Stimulated activated naive CD8-positive, alpha-beta T cell treated with anti-CD3 and anti-CD28 coated beads, Interleukin-15, Interleukin-2, amounts not matched to agents 100 U/mL and 50 U/mL, for 24 hours (primary cell): ENCODE data around the gene SLAMF7.
"Not testable (repeated sequence)": the region's sequence is repeated elsewhere in the genome, so short reads cannot be mapped to it uniquely, and the experiment has no call there.

Source experiments
- ATAC-seq: fragments of 150-1000 bp; cut with Tn5 transposase; one replicate; pipeline ENCODE4 v1.10.0; 2021
- DNase-seq: peaks from one replicate; pipeline ENCODE4 v3.0.0; 2021

SLAMF7 gene

DNA sequence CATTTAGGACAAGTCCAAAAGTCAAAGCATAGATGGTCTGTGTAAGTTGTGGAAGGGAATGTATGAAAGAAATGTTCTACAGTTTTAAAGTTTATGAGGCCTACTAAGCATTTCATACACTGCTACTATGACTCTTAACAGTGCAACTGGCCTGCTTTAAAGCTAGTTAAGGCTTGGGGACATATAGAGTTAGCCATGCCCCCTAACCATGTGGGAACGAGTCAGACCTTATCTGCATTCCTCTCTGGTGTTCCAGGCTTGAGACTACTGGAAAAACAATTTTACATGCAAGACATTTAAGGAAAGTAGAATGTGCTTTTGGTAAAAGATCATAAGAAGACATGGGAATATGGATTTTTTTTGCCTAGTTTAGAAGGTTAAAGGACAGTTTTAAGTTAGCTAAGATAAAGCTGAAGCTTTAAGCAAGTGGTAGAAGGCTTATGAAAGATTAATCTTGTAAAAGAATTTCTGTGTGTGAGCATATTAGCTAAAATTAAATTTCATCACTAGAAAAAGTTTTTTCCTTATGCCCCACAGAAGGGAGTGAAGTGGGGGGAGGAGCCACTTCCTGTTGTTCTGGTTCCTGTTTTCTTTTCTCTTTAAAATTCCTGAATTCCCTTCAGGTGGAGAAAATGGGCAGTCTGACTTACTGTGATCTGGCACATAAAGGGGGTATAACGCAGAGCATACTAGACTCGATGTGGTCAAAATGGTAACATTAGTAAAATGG lies 18.5 kb upstream of the SLAMF7 start:
- no peak for DNase-seq
- no peak for ATAC-seq

DNA sequence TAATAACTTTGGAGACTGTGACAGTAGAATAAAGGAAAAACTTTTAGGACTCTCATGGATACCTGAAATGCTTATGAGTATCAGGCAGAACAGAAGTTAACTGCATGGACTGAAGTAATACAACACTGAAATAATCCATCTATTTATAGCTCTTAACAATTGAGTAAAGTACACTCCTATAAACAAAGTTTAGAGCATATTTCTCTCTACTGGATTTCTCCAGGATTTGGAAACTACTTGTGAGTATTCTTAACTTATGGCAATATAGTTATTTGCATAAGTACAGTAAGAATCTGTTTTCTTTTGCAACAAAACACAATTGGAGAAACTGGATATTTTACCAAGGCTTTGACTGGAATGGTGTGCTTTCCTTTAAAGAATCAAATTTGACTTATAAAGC lies 17.6 kb upstream of the SLAMF7 start:
- no peak for DNase-seq

DNA sequence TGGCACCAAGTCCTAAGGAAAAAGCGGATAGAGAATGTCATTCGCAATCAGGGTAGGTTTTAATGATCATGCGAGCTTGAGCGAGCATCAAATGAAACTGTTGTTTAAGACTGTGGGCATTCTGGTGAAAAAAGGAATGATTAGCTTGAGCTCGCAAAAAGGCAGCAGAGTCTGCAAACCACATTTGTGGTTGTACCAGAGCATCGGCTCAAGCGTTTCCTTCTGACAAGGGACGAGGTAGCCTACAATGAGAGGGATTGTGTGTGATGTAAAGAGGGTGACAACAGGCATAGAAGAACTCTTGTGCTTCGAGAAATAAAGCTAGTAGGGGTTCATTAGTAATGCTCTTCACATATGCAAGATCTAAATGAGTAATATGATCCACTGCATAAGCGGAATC lies 16.3 kb upstream of the SLAMF7 start:
- ATAC-seq: peak; percentile 44
- DNase-seq: no peak

More for the DNA sequence above, 17.6 kb upstream of the SLAMF7 start:
- ATAC-seq: no peak

DNA sequence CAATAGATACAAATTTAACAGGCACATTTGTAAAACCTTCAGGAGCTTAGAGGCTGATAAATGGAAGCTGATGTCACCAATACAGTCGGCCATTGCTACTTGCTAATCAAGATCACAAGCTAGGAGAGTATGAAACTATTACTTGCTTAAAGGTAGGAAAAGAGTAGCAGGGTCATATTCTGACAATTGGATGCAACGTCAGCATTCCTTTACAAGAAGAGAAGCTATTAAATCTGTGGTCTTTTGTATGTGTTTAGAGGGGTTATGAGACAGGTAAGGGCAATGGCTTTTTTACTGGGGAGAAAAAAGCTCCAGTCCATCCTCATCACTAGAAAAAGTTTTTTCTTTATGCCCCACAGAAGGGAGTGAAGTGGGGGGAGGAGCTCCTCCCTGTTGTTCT lies 15.7 kb upstream of the SLAMF7 start:
- no peak for DNase-seq
- ATAC-seq: no peak

DNA sequence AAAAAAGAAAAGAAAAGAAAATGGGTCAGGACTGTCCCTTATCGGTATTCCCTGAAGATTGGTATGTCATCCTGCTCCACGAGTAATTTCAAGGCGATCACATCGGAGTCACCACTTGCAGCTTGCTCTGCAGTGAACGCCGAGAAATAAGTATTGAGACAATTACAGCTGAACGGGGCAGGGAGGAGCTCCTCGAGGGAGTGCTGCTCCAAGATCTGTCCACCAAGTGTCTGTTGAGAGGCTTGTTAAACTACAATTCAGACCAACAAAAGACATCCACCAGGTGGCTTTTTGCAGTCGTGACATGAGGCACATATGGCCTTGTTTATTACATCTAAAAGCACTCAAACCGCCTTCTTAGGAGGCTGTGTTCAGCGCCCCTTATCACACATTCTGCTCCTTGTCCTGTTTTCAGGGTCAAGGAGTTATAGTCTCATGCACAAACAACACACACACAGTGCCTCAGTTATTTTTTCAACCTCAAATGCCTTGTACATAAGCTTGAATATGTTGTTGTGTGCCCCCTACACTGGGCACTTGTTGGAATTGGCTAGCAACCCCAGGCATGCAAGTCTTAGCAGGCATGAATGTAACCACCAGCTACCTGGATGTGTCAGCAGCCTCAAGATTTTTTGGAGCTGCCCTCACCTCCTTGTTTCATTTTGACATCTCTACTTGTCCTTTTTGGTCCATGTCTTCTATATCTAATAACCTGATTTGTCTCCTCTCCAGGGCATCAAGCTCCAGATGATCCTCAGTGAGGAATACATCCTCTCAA lies 14.4 kb upstream of the SLAMF7 start:
- peak; percentile 20 for ATAC-seq
- DNase-seq: no peak

DNA sequence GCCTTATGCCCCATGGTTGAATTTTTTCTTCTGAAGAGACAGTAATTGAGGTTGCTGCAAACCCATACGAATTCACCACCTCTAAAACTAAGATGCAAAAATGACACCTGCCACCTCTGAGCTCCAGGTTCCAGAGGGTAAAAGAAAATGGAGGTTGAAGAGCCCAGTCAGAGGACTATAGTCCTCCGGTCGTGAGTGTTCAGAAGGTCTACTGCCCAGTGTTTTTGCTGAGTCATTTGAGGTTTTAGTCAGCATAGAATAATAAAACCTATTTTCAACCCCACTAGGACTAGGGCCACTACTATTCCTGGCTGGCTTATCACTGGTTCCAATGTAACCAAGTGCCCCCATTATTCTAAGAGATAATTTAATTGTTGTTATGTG lies 12.9 kb upstream of the SLAMF7 start:
- DNase-seq: peak; percentile 2
- no peak for ATAC-seq

DNA sequence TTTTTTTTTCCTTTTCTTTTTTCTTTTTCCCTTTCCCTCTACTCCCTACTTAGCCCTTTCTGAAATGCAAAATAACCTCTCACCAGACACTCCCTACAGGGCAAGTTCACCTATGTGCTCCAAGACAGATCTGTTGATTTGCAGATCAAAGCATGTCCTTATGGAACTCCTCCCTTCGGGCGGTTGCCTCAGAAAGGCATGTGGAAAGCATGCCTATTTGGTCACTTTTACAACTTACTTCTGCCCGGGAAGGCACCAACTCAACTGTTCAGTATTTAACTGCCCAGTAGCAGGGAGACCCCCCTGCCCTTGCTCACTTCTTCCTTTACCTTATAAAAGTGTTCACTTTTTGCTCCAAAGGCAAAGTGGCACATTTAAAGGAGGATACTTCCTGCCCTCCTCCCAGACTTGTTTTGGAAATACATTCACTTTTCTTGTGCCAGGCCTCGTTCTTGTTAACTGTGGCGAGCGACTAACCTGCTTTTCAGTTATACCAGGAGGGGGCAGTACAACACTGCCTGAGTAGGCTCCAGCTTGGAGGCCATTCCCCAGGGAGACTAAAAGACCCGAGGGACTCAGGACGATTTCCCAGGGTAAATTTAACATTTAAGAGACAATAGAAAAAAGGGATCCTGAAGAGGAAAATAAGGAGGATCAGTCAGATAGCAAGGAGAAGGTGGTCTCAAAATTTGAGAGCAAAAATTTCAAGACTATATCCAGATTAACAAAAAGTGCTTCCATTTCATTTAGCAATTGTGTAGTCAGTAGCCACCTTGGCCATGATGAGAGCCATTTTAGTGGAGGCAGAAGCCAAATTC lies 12.3 kb upstream of the SLAMF7 start:
- peak; percentile 69 for ATAC-seq
- peak; percentile 65 for DNase-seq

DNA sequence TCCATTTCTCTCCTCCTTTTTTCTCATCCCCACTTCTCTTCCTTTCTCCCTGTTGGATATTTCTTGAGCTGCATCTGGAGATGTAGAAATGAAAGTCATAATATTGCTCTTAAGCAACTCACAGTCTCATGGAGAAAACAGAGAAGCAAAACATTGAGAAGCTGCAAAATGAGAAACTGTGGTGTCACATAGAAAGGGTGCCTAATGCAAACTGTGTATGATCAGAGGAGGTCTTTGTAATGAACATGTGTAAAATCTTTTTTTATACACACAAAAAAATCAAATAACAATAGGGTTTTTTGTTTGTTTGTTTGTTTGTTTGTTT lies 11.8 kb upstream of the SLAMF7 start:
- no peak for ATAC-seq
- DNase-seq: no peak

DNA sequence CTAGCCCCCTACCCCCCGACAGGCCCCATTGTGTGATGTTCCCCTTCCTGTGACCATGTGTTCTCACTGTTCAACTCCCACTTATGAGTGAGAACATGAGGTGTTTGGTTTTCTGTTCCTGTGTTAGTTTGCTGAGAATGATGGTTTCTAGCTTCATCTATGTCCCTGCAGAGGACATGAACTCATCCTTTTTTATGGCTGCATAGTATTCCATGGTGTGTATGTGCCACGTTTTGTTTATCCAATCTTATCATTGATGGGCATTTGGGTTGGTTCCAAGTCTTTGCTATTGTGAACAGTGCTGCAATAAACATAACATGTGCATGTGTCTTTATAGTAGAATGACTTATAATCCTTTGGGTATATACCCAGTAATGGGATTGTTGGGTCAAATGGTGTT lies 7.5 kb upstream of the SLAMF7 start:
- not testable (repeated sequence) for ATAC-seq, DNase-seq

DNA sequence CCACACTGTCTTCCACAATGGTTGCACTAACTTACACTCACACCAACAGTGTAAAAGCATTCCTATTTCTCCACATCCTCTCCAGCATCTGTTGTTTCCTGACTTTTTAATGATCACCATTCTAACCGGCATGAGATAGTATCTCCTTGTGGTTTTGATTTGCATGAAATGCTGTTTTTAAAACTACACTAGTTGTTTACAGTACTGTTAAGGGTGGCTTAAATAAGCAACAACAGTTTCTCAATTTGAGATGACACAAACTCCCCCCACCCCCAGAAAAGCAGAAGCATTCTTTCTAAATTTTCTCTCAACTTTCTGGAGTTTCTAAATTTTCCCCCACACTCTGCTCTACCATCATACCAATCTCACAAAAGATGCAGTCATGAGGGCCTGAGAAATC lies 7.1 kb upstream of the SLAMF7 start:
- no peak for ATAC-seq
- DNase-seq: no peak

DNA sequence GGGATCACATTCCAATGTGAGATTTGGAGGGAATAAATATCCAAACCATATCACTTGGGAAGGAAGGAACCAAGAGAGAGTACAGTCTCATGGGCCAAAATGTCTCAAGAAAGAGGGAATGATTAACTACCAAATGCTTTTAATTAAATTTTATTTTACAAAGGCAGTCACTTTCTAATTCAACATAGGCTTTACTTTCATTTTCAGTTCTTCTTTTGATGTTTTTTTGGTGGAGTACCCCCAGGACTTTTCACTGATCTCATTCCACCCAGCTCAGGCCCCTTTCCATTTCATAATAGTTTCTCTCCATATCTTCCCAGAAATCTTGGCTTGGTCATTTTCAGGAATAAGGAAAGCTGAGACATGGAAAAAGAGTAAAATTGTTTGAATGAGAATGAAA lies 5.1 kb upstream of the SLAMF7 start:
- DNase-seq (no peak), ATAC-seq (no peak)

DNA sequence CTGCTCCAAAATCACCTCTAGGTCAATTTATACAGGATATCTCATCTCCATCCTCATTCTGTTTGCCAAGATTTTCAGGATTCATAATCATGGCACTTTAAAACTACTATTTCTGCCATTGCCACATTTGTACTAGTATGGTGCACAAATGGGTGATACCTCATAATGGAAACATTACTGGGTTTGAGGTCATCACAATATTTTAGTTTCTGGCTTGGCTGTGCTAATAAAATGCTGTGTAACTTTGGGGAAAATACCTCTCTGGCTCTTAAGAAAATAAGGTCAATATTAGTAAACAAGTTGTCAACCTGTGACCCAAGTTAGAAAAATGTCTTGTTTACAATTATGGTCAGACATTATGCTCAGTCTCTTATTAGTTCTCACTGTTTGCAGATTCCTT lies 4.7 kb upstream of the SLAMF7 start:
- DNase-seq: no peak
- no peak for ATAC-seq

DNA sequence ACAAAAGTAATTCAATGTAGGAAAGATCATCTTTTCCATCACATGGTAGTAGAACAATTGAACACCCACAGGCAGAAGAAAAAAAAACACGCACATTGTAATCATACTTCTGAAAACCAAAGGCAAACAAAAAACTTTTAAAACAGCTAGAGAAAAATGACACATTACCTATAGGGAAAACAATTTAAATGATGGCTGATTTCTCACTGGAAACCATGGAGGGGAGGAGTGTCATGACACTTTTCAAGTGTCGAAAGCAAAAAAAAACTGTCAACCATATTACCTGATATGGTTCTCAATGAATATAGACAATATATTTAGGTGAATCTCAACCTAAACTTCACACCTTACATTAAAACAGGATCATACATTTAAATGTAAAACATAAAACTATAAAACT lies 776 bp upstream of the SLAMF7 start:
- ATAC-seq: no peak

DNA sequence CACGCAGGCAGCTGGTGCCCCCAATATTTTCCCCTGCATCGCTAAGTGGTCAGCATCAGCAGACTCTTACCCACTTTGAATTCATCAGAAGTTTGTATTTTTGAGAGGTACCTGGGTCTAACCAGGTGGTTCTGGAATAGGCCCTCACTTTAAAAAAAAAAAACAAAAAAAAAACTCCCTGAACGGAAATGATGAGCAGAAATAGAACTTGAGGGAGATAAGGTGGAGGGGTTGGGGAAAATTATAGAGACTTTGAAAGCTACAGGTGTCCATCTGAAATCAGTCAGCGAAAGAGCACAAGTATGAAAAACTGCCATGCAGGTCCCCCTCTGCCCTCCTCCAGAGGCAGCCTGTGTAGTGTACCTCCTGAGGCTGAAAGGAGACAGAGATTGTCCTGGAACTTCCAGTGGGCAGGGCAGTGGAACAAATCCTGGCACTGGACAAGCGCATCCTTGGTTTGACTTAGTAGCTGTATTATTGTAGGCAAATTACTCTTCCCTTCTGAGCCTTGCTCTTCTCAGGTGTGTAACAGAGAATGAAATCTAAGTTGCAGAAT lies 1.2 kb downstream of the SLAMF7 start:
- peak; percentile 9 for DNase-seq
- no peak for ATAC-seq

More for the DNA sequence above, 776 bp upstream of the SLAMF7 start:
- no peak for DNase-seq

DNA sequence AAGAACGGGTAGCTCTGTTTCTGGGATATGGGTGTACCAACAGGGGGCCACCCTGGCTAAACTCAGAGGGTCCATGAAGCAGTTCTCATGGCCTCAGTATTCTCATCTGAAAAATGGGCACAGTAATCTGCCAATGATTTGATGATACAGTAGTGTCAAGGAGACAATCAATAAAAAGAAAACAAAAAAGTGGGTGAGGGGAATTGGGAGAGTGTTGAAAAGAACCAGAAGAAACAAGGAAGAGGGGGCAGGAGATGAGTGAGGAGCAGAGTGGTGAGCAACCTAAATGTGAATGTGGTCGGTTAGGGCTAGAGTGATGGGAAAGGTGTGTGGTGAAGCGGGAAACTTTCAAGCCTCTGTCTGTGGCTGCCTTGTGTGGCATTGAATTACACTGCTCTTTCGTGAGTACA lies 2.0 kb downstream of the SLAMF7 start:
- DNase-seq (peak; percentile 41), ATAC-seq (peak; percentile 58)

DNA sequence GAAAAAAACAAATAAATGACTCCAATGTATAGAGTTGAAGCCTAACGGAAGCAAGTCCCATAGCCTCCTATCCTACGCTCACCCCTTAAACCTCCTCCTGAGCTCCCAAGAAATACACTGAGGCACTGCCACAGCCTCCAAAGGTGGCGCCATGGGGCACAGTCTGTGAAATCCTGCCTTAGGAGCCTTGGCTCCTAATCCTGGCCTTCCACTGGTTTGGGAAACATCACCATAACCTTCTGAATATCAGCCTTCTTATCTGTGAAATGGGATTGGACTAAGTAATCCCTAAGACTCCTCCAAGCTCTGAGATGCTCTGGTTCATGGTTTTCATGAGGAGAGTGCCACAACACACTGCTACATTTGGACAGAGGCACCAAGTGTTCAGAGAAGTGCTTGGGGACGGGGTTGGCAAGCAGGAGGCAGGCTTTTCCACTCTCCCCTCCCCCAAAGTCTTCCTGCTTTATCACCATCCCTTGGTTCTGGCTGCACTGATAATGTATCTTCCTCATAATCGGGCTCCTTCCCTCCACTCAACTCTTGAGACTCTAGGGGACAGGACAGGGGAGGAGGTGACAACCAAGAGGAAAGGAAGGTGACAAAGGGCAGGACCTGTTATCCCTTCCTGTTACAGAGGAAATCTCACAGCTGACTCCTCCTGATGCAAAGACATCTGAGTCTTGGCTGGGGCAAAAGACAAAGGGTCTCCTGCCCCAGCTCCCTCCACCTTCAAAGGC lies 2.7 kb downstream of the SLAMF7 start:
- DNase-seq: peak; percentile 22
- ATAC-seq: no peak

DNA sequence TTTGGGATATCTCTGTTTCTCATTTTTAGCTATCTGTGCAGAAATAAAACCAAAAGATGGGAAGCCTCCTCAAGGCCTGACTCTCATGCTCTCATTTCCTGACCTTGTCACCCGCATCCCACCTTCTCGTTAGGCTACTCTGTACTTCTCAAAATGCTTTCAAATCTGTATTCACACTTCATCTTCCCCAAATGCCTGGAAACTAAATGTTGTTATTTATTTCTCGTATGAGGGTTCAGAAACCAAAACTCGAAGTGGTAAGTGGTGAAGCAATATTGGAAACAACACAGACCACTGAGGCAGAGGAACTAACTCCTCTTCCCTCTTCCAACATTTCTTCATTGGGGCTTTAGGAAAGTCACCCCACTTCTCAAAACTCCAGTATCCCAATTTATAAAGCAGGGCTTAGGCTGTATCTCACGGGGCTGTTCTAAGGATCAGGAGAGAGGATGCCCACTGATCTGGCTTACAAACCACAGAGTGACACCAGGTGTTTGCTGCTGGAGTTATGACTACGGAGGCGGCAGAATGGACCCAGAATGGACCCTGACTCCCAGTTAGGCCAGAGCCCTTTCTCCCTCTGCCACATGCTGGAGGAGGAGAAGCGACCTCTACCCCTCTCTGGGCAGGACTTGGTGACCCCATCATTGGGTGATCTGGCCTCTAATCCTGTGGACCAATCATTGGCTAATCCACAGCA lies 3.5 kb downstream of the SLAMF7 start:
- ATAC-seq (no peak), DNase-seq (no peak)

DNA sequence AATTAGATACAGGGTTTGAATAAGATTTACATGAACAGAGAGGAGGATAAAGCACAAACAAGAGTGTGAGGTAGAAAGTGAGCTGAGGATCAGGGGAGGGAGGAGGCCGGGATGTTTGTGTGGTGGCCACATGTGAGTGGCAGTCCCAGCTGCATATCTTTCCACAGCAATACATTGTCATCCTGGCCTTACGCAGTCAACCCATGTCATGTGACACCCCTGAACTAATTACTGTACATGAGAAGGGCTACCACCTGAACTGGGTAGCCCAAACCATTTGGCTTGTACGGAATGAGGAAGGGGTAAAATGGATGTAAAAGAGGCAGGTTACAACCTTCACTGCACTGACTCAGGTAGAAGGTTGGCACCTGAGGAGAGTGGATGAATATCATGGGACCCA lies 4.2 kb downstream of the SLAMF7 start:
- no peak for DNase-seq
- peak; percentile 30 for ATAC-seq

DNA sequence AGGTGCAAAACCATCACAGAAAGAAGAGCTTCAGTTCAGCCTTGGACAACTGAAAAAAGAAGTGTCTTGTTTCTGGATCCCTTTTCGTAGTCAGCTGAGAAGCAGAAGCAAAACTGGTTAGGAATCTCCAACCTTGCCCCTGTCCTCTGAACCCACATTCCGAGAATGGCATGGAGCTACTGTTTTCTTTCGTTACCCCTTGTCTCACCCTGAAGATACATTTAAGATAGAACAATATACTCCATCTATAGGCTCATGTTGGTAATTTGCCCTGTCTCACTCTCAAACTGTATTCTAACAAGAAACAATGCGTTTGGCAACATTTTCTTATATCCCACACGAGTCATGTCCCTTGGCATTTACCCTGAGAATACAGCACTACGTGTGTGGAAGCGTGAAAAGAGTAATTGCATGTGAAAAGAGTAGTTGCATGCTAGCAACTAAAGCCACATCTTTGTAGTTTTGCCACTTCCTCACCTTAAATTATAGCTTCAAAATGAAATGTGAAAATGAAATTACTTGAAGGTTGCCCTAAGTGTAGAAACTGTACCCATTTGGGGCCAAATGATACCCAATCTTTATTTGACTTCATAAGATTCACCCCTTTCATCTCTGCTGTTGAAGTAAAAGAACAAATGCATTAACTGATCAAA lies 5.3 kb downstream of the SLAMF7 start:
- ATAC-seq (peak; percentile 65), DNase-seq (no peak)

DNA sequence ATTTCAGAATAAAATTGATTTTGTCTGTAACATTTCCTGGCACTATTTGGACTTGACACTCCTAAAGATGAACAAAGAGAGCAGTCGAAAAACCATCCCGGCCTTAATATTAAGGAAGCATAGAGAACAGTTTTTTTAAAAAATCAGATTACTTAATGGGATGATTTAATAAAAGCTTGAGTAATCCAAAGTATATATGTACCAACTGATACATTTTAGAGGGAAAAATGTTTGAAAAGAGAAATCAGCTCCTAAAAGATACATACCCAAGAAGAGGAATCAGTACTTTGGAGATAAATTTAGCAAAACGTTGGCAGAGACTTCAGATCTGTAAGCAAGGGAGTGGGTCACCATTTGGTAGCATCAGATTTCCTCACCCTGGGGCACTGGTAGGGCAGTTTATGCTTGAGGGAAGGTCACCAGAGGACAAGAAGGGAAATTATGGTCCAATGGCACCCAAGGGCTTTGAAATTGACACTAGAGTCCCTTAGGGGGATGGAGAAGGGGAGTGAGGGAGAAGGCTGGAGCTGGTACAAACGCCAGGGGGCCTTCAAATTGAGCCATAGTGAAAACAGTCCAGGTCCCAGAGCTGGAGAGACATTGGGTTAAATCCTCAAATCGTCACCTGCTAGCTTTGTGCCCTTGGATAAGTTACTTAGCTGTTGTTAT lies 5.9 kb downstream of the SLAMF7 start:
- ATAC-seq (no peak), DNase-seq (no peak)
